ENCODE results near the gene CCDC78.

CCDC78 gene

DNA sequence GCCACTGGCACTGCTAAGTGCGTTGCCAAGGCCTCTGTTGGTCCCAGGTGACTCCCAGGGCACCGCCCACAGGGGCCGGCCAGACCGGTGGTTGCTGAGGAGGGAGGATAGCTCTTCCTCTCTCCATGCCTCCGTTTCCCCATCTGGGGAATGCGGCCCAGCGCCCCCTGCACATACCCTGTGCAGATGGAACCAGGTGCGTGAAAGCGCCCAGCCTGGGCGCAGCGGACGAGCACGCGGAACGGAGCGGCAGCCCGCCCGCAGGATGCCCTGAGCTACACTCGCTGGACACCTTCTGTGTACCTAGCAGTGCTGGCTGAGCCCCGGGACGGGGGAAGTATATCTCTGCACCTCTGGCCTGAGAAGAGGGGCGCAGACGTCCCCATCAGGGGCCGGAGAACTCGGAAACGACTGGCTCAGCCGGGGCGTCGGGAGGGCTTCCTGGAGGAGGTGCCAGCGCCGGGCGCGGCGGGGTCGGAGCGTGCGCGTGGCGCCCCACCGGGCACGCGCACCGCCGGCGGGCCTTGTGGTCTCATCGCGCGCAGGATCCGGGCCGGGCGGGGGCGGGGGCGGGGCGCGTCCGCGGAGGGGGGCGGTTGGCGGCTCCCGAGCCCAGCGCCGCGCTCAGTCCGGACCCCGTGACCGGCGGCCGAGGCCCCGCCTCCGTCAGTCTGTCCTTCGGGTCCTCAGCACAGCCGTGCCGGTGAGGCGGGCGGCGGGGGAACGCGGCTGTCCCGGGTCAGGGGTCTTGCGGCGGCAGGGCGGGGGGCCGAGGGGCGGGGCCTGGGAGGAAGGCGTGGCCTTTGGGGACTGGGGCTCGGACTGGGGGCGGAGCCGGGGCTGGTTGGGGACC lies at the start of gene CCDC78, which contains the start of gene HAGHL:
CCDC78 (minus strand) TSS at position 6 of the 853 bp plus-strand sequence. CDS start 76 bp downstream, outside the sequence.
HAGHL (plus strand) TSS at position 669 of the 853 bp plus-strand sequence. CDS start 404 bp downstream, outside the sequence.
- no peak for DNase-seq

GRCh38 chr16:775236-775796 lies 49.1 kb upstream of the CCDC78 start:
- DNase-seq = no peak

DNA sequence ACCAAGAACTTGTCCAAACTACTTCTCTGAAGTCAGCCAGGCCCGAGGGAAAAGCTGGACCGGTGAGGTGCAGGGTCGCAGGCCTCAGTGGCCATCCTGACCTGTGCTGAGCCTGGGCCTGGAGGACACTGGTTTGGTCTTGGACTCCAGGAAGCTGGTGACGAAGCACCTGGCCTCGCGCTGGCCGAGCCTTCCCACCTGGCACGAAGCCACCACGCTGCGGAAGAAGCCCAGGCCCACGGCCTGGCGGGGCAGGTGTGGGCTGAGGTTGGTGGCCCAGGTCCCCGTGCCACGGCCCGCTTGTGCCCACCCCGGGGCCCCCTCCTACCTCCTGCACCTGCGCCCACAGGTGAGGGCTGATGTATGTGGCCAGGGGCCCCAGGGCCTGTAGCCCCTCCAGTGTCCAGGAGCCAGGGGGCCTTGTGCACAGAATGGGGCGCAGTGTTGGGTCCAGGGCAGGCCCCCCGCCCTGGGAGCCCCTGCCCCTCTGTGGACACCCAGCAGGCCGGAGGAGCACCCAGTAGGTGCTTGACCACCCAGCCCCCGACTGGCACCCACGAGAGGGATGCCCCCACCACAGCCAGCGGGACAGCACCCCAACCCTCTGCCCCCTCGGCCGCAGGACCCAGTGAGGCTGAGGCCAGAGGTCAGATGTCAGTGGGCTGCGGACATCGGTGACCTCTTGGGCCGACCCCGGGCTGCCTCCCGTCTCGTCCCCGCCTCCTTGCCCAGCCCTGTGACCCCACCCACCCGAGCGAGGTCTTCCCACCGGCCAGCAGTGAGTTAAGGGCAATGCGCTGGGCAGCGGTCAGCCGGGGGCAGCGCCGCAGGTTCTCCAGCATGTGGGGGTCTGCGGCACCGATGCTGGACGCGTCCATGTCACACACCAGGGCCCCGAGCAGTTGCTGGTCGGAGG lies 48.1 kb upstream of the CCDC78 start:
- DNase-seq = no peak

GRCh38 chr16:772959-773358 lies 46.7 kb upstream of the CCDC78 start:
- DNase-seq = no peak

- no peak for DNase-seq
Measured at GRCh38 chr16:770411-770810, 44.2 kb upstream of the CCDC78 start.

- no peak for DNase-seq
Measured at GRCh38 chr16:769934-770333, 43.7 kb upstream of the CCDC78 start.

DNA sequence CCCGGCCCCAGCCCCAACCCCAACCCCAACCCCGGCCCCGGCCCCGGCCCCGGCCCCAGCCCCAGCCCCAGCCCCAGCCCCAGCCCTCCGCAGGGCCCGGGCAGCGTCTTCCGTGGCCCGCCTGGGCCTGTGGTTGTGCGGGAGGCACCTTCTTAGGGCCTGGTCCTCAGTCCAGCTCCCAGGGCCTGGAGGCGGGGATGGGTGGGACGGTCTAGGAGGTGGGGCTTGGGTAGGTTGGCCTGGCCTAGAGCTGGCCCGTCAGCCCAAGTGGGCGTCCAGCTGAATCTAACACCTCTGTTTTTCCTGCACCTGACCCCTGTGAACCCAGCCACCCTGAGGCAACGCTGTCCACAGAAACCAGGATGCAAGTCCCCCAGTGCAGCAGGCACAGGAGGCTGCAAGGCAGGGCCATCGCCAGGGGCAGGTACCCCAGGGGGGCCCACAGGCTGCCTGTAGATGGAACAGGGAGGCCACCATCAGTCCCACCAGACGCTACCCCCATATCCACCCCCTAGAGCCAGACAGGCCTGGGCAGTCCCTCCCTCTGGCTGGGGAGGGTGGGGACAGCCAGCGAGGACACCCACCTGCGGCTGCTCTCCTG lies 43.0 kb upstream of the CCDC78 start:
- DNase-seq = no peak

DNA sequence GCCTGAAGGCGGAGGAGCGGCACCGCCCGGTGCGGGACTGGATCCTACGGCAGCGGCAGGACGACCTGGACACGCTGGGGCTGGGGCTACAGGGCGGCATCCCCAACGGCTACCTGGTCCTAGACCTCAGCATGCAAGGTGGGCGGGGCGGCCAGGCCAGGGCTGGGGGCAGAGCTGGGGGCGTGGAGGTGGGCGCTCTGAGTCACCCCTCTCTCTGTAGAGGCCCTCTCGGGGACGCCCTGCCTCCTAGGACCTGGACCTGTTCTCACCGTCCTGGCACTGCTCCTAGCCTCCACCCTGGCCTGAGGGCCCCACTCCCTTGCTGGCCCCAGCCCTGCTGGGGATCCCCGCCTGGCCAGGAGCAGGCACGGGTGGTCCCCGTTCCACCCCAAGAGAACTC lies 42.2 kb upstream of the CCDC78 start:
- no peak for DNase-seq

GRCh38 chr16:767743-768235 lies 41.5 kb upstream of the CCDC78 start:
- DNase-seq = no peak

DNA sequence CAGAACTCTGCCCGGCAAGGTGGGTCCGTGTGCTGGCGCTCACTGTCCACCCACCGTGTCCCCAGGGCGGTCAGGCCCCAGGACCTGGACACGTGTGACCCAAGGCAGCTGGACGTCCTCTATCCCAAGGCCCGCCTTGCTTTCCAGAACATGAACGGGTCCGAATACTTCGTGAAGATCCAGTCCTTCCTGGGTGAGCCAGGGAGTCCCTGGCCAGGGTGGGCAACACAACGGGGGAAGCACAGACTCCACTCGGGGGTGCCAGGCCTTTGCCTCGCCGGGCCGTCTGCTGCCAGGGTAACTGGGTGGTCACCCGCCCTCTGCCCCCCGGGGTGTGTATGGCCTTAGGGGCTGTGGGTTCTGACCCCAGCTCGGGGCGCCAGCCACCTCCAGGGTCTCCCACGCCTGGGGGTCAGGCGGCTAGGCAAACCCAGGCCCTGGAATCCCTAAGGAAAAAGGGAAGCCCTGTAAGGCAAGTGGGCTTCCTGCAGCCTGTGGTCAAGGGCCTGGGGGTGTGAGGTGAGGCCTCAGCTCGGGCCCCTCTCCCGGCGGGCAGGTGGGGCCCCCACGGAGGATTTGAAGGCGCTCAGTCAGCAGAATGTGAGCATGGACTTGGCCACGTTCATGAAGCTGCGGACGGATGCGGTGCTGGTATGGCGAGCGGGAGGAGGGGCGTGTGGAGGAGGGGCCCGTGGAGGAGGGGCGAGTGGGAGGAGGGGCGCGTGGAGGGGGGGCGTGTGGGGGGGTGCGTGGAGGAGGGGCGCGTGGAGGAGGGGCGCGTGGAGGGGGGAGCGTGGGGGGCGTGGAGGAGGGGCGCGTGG lies 40.8 kb upstream of the CCDC78 start:
- DNase-seq = no peak

DNA sequence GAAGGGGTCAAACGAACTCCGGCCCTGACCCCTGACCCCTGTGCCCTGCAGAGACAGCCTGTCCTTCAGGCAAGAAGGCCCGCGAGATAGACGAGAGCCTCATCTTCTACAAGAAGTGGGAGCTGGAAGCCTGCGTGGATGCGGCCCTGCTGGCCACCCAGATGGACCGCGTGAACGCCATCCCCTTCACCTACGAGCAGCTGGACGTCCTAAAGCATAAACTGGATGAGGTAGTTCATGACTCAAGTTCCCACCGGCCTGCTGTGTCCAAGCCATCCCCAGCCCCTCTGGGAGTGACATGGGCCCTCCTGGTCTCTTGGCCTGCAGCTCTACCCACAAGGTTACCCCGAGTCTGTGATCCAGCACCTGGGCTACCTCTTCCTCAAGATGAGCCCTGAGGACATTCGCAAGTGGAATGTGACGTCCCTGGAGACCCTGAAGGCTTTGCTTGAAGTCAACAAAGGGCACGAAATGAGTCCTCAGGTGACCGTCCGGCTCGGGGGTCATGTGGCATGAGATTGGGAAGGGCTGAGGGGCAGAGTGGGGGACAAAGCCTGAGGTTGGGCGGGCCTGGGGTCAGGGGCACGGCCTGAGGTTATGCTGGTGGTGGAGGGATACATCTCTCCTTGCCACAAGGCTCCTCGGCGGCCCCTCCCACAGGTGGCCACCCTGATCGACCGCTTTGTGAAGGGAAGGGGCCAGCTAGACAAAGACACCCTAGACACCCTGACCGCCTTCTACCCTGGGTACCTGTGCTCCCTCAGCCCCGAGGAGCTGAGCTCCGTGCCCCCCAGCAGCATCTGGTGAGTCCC lies 40.0 kb upstream of the CCDC78 start:
- no peak for DNase-seq

- DNase-seq = no peak
Measured at GRCh38 chr16:765488-765865, 39.2 kb upstream of the CCDC78 start.

DNA sequence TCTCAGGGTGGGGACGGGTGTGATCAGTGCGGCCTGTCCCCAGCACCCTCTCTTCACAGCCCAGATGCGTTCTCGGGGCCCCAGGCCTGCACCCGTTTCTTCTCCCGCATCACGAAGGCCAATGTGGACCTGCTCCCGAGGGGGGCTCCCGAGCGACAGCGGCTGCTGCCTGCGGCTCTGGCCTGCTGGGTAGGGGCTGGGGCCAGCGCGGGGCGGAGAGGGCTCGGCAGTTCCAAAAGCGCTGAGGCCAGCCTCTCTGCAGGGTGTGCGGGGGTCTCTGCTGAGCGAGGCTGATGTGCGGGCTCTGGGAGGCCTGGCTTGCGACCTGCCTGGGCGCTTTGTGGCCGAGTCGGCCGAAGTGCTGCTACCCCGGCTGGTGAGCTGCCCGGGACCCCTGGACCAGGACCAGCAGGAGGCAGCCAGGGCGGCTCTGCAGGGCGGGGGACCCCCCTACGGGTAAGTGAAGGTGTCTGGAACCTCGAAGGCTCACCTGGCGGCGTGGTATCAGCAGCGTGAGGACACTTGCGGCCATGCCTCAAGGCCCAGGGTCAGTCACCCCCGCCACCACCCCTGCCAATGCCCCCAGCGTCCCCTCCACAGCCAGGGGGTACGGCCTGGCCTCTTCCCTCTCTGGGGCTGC lies 38.7 kb upstream of the CCDC78 start:
- DNase-seq = no peak

- DNase-seq = no peak
Measured at GRCh38 chr16:764184-764750, 38.0 kb upstream of the CCDC78 start.

GRCh38 chr16:763369-764183 lies 37.3 kb upstream of the CCDC78 start:
- DNase-seq = no peak

DNA sequence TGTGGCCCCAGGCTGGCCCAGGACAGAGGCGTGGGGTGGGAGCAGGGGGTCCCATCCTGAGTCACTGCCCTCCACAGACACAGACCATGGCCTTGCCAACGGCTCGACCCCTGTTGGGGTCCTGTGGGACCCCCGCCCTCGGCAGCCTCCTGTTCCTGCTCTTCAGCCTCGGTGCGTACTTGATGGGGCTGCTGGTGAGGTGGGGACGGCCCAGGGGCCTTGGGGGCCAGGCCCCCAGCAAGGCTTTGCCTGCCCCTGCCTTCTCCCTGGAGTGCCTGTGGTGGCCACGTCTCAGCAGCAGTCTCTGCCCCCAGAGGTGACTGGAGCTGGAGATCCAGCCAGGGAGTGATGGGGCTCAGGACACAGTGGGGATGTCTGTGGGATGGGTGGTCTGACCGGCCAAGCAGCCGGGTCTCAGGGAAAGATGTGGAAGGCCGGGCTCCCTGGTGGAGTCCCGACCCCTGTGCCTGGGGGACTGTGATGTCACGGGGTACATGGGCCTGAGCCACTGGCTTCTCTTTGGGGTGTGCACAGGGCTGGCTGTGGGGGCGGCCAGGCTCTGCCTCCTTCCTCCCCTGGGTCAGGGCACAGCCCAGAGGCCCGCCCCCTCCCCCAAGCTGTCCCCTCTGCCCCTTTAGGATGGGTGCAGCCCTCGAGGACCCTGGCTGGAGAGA lies 36.5 kb upstream of the CCDC78 start:
- no peak for DNase-seq

DNA sequence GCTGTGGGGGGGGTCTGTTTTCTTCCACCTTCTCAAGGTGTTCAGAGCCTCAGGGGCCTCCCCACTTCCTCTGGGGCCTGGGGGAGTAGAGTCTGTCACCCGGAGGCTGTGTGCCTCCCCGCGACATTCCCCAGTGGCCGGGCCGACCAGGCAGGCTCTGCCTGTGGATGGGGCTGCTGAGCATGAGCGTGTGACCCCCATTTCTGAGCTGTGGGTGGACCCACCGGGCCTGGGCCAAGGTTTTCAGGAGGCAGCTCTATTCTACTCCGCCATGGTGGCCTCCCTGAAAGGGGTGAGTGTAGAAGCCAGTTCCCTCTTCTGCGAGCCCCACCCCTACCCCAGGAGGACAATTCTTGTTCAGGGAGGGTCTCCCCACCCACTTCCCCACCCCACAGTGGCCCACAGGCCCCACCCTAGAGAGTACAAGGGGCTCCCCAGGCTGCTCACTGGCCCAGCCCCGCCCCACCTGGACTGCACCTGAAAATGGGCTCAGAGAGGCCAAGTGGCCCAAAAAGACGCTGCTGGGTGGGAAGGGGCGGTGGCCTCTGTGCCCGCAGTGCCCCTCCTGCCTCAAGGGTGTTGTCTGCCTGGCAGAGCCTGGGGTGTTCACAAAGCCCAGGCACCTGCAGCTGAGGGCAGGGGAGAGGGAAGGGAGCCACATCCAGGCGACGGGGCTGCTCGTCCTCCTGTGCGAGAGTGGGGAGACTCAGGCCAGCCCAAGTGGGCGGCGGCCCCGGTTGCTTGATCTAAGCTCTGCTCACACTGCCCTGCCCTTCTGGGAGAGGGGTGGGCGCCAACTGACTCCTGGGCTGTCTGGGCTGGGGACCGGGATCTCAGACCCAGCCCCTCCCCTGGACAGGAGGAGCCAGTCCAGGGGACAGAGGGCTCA lies 35.6 kb upstream of the CCDC78 start:
- DNase-seq = no peak
